Activated naive CD4-positive, alpha-beta T cell treated with anti-CD3 and anti-CD28 coated beads, Interleukin-2, amount 10 ng/mL, durations not matched to agents 7 days and 5 days (primary cell): ENCODE measurements around the gene OASL.
"Not testable (repeated sequence)": the region's sequence is repeated elsewhere in the genome, so short reads cannot be mapped to it uniquely, and the experiment has no call there.

Source experiments
- CTCF ChIA-PET: fragments of 350-600 bp; sonication (Branson Sonifier 250); formaldehyde crosslinking; loops from one replicate; lab custom pipeline; 2021; ENCODE audit warnings: antibody characterized with exemption; lab: Charles Lee
- DNase-seq: peaks from one replicate; pipeline ENCODE4 v3.0.0-alpha.2; 2020
- H3K27ac Mint-ChIP-seq: one replicate; pipeline ENCODE4 v1.8.0; 2021; ENCODE audit warnings: mild to moderate bottlenecking, moderate library complexity, mixed read lengths
- H3K27me3 Mint-ChIP-seq: one replicate; pipeline ENCODE4 v1.8.0; 2021; ENCODE audit warnings: mild to moderate bottlenecking, mixed read lengths
- H3K36me3 Mint-ChIP-seq: one replicate; pipeline ENCODE4 v1.8.0; 2021; ENCODE audit warnings: mixed read lengths
- H3K4me1 Mint-ChIP-seq: one replicate; pipeline ENCODE4 v1.8.0; 2021; ENCODE audit warnings: mixed read lengths
- H3K4me3 Mint-ChIP-seq: one replicate; pipeline ENCODE4 v1.8.0; 2021; ENCODE audit warnings: mild to moderate bottlenecking, moderate library complexity, mixed read lengths
- H3K9me3 Mint-ChIP-seq: one replicate; pipeline ENCODE4 v1.8.0; 2021; ENCODE audit warnings: mixed read lengths

Gene OASL

GRCh38 chr12:121038861-121039668 lies at the start of gene OASL:
TSS of gene OASL (minus strand) at chr12:121039246. CDS start at chr12:121038971, 275 bp downstream.
- Mint-ChIP-seq H3K4me1 (peaks cover 52% of the 10 kb centered on the region), H3K9me3 (peaks cover 5% of the 10 kb centered on the region), H3K4me3 (peak within 1 kb of the TSS; percentile 92), H3K27ac (peak within 1 kb of the TSS; percentile 91), H3K27me3 (peaks cover 30% of the 10 kb centered on the region), H3K36me3 (peaks cover 19% of the 10 kb centered on the region)
- peak; percentile 69 for DNase-seq
- CTCF ChIA-PET: interaction anchor here (1.0 to 5.6 kb wide), 3 partner anchors 13 to 32 kb away, joined by 3 to 32 read pairs (median 3); no protein-coding TSS in a partner anchor

GRCh38 chr12:121088195-121088585 lies 49.1 kb upstream of the OASL start:
- no peak overlapping the region for H3K27ac Mint-ChIP-seq
- H3K9me3 Mint-ChIP-seq: no peaks in the 10 kb centered on the region
- no peaks in the 10 kb centered on the region for H3K36me3 Mint-ChIP-seq
- DNase-seq: no peak
- peaks cover 5% of the 10 kb centered on the region for H3K27me3 Mint-ChIP-seq
- CTCF ChIA-PET: no interaction called here
- H3K4me3 Mint-ChIP-seq: no peak overlapping the region
- peaks cover 43% of the 10 kb centered on the region for H3K4me1 Mint-ChIP-seq

- CTCF ChIA-PET: no interaction called here
- H3K27ac Mint-ChIP-seq: peak overlapping the region; percentile 28
- peaks cover 5% of the 10 kb centered on the region for H3K27me3 Mint-ChIP-seq
- H3K4me3 Mint-ChIP-seq: no peak overlapping the region
- peaks cover 38% of the 10 kb centered on the region for H3K4me1 Mint-ChIP-seq
- H3K9me3 Mint-ChIP-seq: no peaks in the 10 kb centered on the region
- no peaks in the 10 kb centered on the region for H3K36me3 Mint-ChIP-seq
- no peak for DNase-seq
Observed at GRCh38 chr12:121087467-121088194, 48.6 kb upstream of the OASL start.

- H3K4me1 Mint-ChIP-seq: peaks cover 30% of the 10 kb centered on the region
- peaks cover 5% of the 10 kb centered on the region for H3K27me3 Mint-ChIP-seq
- no peak overlapping the region for H3K27ac Mint-ChIP-seq
- CTCF ChIA-PET: no interaction called here
- DNase-seq: no peak
- H3K9me3 Mint-ChIP-seq: no peaks in the 10 kb centered on the region
- no peaks in the 10 kb centered on the region for H3K36me3 Mint-ChIP-seq
- no peak overlapping the region for H3K4me3 Mint-ChIP-seq
Observed at GRCh38 chr12:121086781-121087295, 47.8 kb upstream of the OASL start.

GRCh38 chr12:121085506-121086353 lies 46.7 kb upstream of the OASL start:
- no peak overlapping the region for H3K27ac Mint-ChIP-seq
- H3K4me3 Mint-ChIP-seq: no peak overlapping the region
- no peaks in the 10 kb centered on the region for H3K36me3 Mint-ChIP-seq
- CTCF ChIA-PET: interaction anchor here (1.6 kb wide), 1 partner anchor 10 kb away, joined by 5 read pairs; no protein-coding TSS in a partner anchor
- peaks cover 1% of the 10 kb centered on the region for H3K27me3 Mint-ChIP-seq
- H3K9me3 Mint-ChIP-seq: no peaks in the 10 kb centered on the region
- H3K4me1 Mint-ChIP-seq: peaks cover 20% of the 10 kb centered on the region
- DNase-seq: no peak

GRCh38 chr12:121085069-121085468 lies 46.0 kb upstream of the OASL start:
- H3K4me1 Mint-ChIP-seq: peaks cover 20% of the 10 kb centered on the region

GRCh38 chr12:121084229-121084628 lies 45.2 kb upstream of the OASL start:
- H3K9me3 Mint-ChIP-seq: no peaks in the 10 kb centered on the region
- no peak overlapping the region for H3K4me3 Mint-ChIP-seq
- H3K27ac Mint-ChIP-seq: no peak overlapping the region
- H3K27me3 Mint-ChIP-seq: peaks cover 15% of the 10 kb centered on the region
- CTCF ChIA-PET: no interaction called here
- peaks cover 17% of the 10 kb centered on the region for H3K4me1 Mint-ChIP-seq
- no peaks in the 10 kb centered on the region for H3K36me3 Mint-ChIP-seq
- DNase-seq: no peak

More at GRCh38 chr12:121085069-121085468, 46.0 kb upstream of the OASL start:
- H3K9me3 Mint-ChIP-seq: no peaks in the 10 kb centered on the region
- no peak overlapping the region for H3K27ac Mint-ChIP-seq
- no peak overlapping the region for H3K4me3 Mint-ChIP-seq
- no peak for DNase-seq
- CTCF ChIA-PET: interaction anchor here (1.6 kb wide), 1 partner anchor 11 kb away, joined by 5 read pairs; no protein-coding TSS in a partner anchor
- H3K27me3 Mint-ChIP-seq: peaks cover 7% of the 10 kb centered on the region
- H3K36me3 Mint-ChIP-seq: no peaks in the 10 kb centered on the region

- Mint-ChIP-seq H3K4me3 (no peak overlapping the region), H3K27me3 (peaks cover 17% of the 10 kb centered on the region)
- CTCF ChIA-PET: no interaction called here
Observed at GRCh38 chr12:121080909-121081308, 41.9 kb upstream of the OASL start.

GRCh38 chr12:121079736-121080272 lies 40.8 kb upstream of the OASL start:
- no peak for DNase-seq
- no peaks in the 10 kb centered on the region for H3K4me1 Mint-ChIP-seq
- no peak overlapping the region for H3K27ac Mint-ChIP-seq
- peaks cover 17% of the 10 kb centered on the region for H3K27me3 Mint-ChIP-seq
- no peak overlapping the region for H3K4me3 Mint-ChIP-seq
- H3K9me3 Mint-ChIP-seq: peaks cover under 1% of the 10 kb centered on the region
- CTCF ChIA-PET: no interaction called here
- H3K36me3 Mint-ChIP-seq: no peaks in the 10 kb centered on the region

More at GRCh38 chr12:121080909-121081308, 41.9 kb upstream of the OASL start:
- no peaks in the 10 kb centered on the region for H3K4me1 Mint-ChIP-seq
- H3K9me3 Mint-ChIP-seq: no peaks in the 10 kb centered on the region
- H3K36me3 Mint-ChIP-seq: no peaks in the 10 kb centered on the region
- DNase-seq: no peak
- H3K27ac Mint-ChIP-seq: no peak overlapping the region

GRCh38 chr12:121077440-121077839 lies 38.4 kb upstream of the OASL start:
- H3K36me3 Mint-ChIP-seq, H3K4me1 Mint-ChIP-seq, H3K9me3 Mint-ChIP-seq, H3K27ac Mint-ChIP-seq, DNase-seq, H3K4me3 Mint-ChIP-seq, CTCF ChIA-PET: not testable (repeated sequence)
- peaks cover 26% of the 10 kb centered on the region for H3K27me3 Mint-ChIP-seq

GRCh38 chr12:121075911-121076310 lies 36.9 kb upstream of the OASL start:
- CTCF ChIA-PET, DNase-seq, H3K27ac Mint-ChIP-seq, H3K4me1 Mint-ChIP-seq, H3K4me3 Mint-ChIP-seq, H3K36me3 Mint-ChIP-seq: not testable (repeated sequence)
- H3K27me3 Mint-ChIP-seq: peaks cover 32% of the 10 kb centered on the region
- H3K9me3 Mint-ChIP-seq: peaks cover 12% of the 10 kb centered on the region

GRCh38 chr12:121072147-121072546 lies 33.1 kb upstream of the OASL start:
- Mint-ChIP-seq H3K27me3 (peaks cover 27% of the 10 kb centered on the region), H3K4me3 (no peak overlapping the region), H3K9me3 (peaks cover 12% of the 10 kb centered on the region), H3K36me3 (no peaks in the 10 kb centered on the region), H3K4me1 (no peaks in the 10 kb centered on the region), H3K27ac (no peak overlapping the region)
- DNase-seq: no peak
- CTCF ChIA-PET: interaction anchor here (1.6 kb wide), 1 partner anchor 12 kb away, joined by 10 read pairs; no protein-coding TSS in a partner anchor

- H3K4me1 Mint-ChIP-seq: peaks cover 15% of the 10 kb centered on the region
- H3K27ac Mint-ChIP-seq: no peak overlapping the region
- peaks cover 9% of the 10 kb centered on the region for H3K9me3 Mint-ChIP-seq
- no peak for DNase-seq
- H3K36me3 Mint-ChIP-seq: no peaks in the 10 kb centered on the region
- CTCF ChIA-PET: no interaction called here
- H3K4me3 Mint-ChIP-seq: no peak overlapping the region
- H3K27me3 Mint-ChIP-seq: peaks cover 29% of the 10 kb centered on the region
Observed at GRCh38 chr12:121069206-121069605, 30.2 kb upstream of the OASL start.
